ENCODE data around the gene NFIX.

Gene NFIX

GRCh38 chr19:13098277-13099072 lies 103.2 kb downstream of the NFIX start:
- DNase-seq (ENCODE audit: extremely low read depth, insufficient read length) = no peak
- Histone ChIP-seq H3K27me3 (replicated peaks; ENCODE audit: control insufficient read depth, insufficient read depth, low read length) (no peaks in the 10 kb centered on the region; the same call in 1 of the 2 replicates), H3K36me3 (ENCODE audit: control insufficient read depth, insufficient read depth, low read length) (no peaks in the 10 kb centered on the region), H3K4me3 (replicated peaks; ENCODE audit: low read depth, low read length) (no peak overlapping the region; the same call in 1 of the 2 replicates)
- no peak for TF ChIP-seq CTCF (IDR thresholded peaks at IDR 0.05; ENCODE audit: insufficient read depth, low read length, poor library complexity, severe bottlenecking)

- H3K36me3 ChIP-seq (ENCODE audit: control insufficient read depth, insufficient read depth, low read length) = no peaks in the 10 kb centered on the region
- DNase-seq (ENCODE audit: extremely low read depth, insufficient read length) = peak; percentile 79
- no peak for TF ChIP-seq CTCF (IDR thresholded peaks at IDR 0.05; ENCODE audit: insufficient read depth, low read length, poor library complexity, severe bottlenecking)
- H3K27me3 ChIP-seq (replicated peaks; ENCODE audit: control insufficient read depth, insufficient read depth, low read length) = no peaks in the 10 kb centered on the region; the same call in 1 of the 2 replicates
- H3K4me3 ChIP-seq (replicated peaks; ENCODE audit: low read depth, low read length) = peak overlapping the region; percentile 30
Measured at GRCh38 chr19:13099073-13099999, 104.1 kb downstream of the NFIX start.

- H3K36me3 ChIP-seq (ENCODE audit: control insufficient read depth, insufficient read depth, low read length) = no peaks in the 10 kb centered on the region
- no peak for TF ChIP-seq CTCF (IDR thresholded peaks at IDR 0.05; ENCODE audit: insufficient read depth, low read length, poor library complexity, severe bottlenecking)
- H3K4me3 ChIP-seq (replicated peaks; ENCODE audit: low read depth, low read length) = no peak overlapping the region
- DNase-seq (ENCODE audit: extremely low read depth, insufficient read length) = peak; percentile 85
- no peaks in the 10 kb centered on the region; the same call in 1 of the 2 replicates for H3K27me3 ChIP-seq (replicated peaks; ENCODE audit: control insufficient read depth, insufficient read depth, low read length)
Measured at GRCh38 chr19:13100031-13100588, 104.8 kb downstream of the NFIX start.

- Histone ChIP-seq H3K27me3 (replicated peaks; ENCODE audit: control insufficient read depth, insufficient read depth, low read length) (no peaks in the 10 kb centered on the region; the same call in 1 of the 2 replicates), H3K4me3 (replicated peaks; ENCODE audit: low read depth, low read length) (no peak overlapping the region), H3K36me3 (ENCODE audit: control insufficient read depth, insufficient read depth, low read length) (no peaks in the 10 kb centered on the region)
- TF ChIP-seq CTCF (IDR thresholded peaks at IDR 0.05; ENCODE audit: insufficient read depth, low read length, poor library complexity, severe bottlenecking) = peak; percentile 39
- no peak for DNase-seq (ENCODE audit: extremely low read depth, insufficient read length)
Measured at GRCh38 chr19:13100841-13101589, 105.7 kb downstream of the NFIX start.

All from GM06990 (cell line).